HepG2 (cell line): Measurements from ENCODE around the gene HERC5. TPM values are rescaled to one million over a fixed set of nuclear protein-coding genes. Genes with fewer than 3 reads are reported as not detected.

Source experiments
- ATAC-seq: fragments of 200-7000 bp; cut with Tn5 transposase; 3 replicates; pipeline ENCODE4 v1.9.1; 2020; ENCODE audit warnings: mild to moderate bottlenecking, moderate library complexity
- BruUV-seq: library from RNA; stranded (reverse); fragments of 400-500 nt; replicated peaks from 2 replicates; lab custom pipeline; 2021; lab: Mats Ljungman, UMichigan
- CTCF ChIA-PET: fragments of 300-600 bp; formaldehyde crosslinking; extraction: SDS; loops from one replicate; lab custom pipeline; 2021; ENCODE audit warnings: low total read pairs, inconsistent platforms, low intra/inter-chr PET ratio; lab: Yijun Ruan, JAX
- POLR2A ChIA-PET: fragments of 350-600 bp; sonication (Branson Sonifier 250); formaldehyde crosslinking; loops from one replicate; lab custom pipeline; 2020; ENCODE audit warnings: antibody characterized with exemption, inconsistent platforms; lab: Yijun Ruan, JAX
- DNase-seq: peaks from one replicate; pipeline ENCODE4 v3.0.0-alpha.2; 2015; ENCODE audit warnings: low spot score
- FAIRE-seq: peaks from 3 replicates; lab custom pipeline; 2011; peaks lifted over from hg19 to GRCh38; lab: Jason Lieb, UNC
- H2AFZ ChIP-seq: one replicate; pipeline ENCODE4 v1.6.1; 2011; ENCODE audit warnings: low read length, inconsistent platforms
- H3K27ac ChIP-seq: fragments of 300-600 bp; 3 replicates; pipeline ENCODE4 v1.8.0; 2011; ENCODE audit warnings: mixed run types, mild to moderate bottlenecking, mixed read lengths, low read length, inconsistent platforms; ENCODE audit not compliant: insufficient read depth; ENCODE audit errors: extremely low read length
- H3K27me3 ChIP-seq, 2 experiments: fragments of 200-600 bp in 1 of 2; 2 replicates in 1 of 2; 3 replicates in 1 of 2; pipeline versions ENCODE4 v1.6.0 to v1.8.0; 2011; ENCODE audit warnings: low read length in 2 of 2, mild to moderate bottlenecking in 2 of 2, moderate library complexity in 2 of 2, inconsistent platforms in 1 of 2; ENCODE audit not compliant: insufficient read depth in 2 of 2, control insufficient read depth in 1 of 2
- H3K36me3 ChIP-seq, 2 experiments: fragments of 200-600 bp in 1 of 2; replicated peaks in 1 of 2; 2 replicates in 1 of 2; 3 replicates in 1 of 2; pipeline versions ENCODE4 v1.5.1 to v1.8.0; 2011; ENCODE audit warnings: low read length in 2 of 2, inconsistent platforms in 1 of 2; ENCODE audit not compliant: insufficient read depth in 2 of 2, control insufficient read depth in 1 of 2
- H3K4me1 ChIP-seq: 2 replicates; pipeline ENCODE4 v1.5.1; 2012; ENCODE audit warnings: low read length, inconsistent platforms; ENCODE audit not compliant: insufficient read depth
- H3K4me2 ChIP-seq: 2 replicates; pipeline ENCODE4 v1.6.0; 2011; ENCODE audit warnings: low read depth, low read length, inconsistent platforms
- H3K4me3 ChIP-seq, 3 experiments: fragments of 200-600 bp in 1 of 3; sonication (generic), shearing (Covaris generic) in 1 of 3; replicated peaks in 1 of 3; 2 replicates each; pipeline ENCODE4 v1.5.1; 2011 to 2016; ENCODE audit warnings: low read length in 3 of 3, inconsistent platforms in 2 of 3, low read depth in 2 of 3, mild to moderate bottlenecking in 2 of 3, control low read depth in 1 of 3, mixed read lengths in 1 of 3; ENCODE audit not compliant: insufficient read depth in 1 of 3
- H3K79me2 ChIP-seq: one replicate; pipeline ENCODE4 v1.6.1; 2011; ENCODE audit warnings: low read length, inconsistent platforms; ENCODE audit not compliant: insufficient read depth
- H3K9ac ChIP-seq: 2 replicates; pipeline ENCODE4 v1.6.0; 2011; ENCODE audit warnings: mild to moderate bottlenecking, low read depth, low read length, inconsistent platforms; ENCODE audit not compliant: insufficient read depth
- H3K9me3 ChIP-seq: 2 replicates; pipeline ENCODE4 v1.5.1; 2012; ENCODE audit warnings: mild to moderate bottlenecking, low read length
- H4K20me1 ChIP-seq: 2 replicates; pipeline ENCODE4 v1.6.0; 2011; ENCODE audit warnings: inconsistent platforms, mild to moderate bottlenecking, low read length, moderate library complexity; ENCODE audit not compliant: insufficient read depth
- ADNP ChIP-seq: sonication (generic); formaldehyde crosslinking; IDR thresholded peaks from 2 replicates; pipeline ENCODE4 v1.4.0; 2020; ENCODE audit warnings: missing genetic modification reagents
- EHMT2 ChIP-seq: fragments of 200-600 bp; sonication (generic); IDR thresholded peaks from 2 replicates; pipeline ENCODE4 v1.7.0; 2017; ENCODE audit warnings: antibody characterized with exemption, low read depth, low read length, borderline replicate concordance
- KDM3A ChIP-seq: IDR thresholded peaks from 2 replicates; pipeline ENCODE4 v1.6.1; 2018; ENCODE audit warnings: low read depth, missing compliant biosample characterization
- NFE2L1 ChIP-seq: sonication (generic); formaldehyde crosslinking; IDR thresholded peaks from 2 replicates; pipeline ENCODE4 v1.4.0; 2020; ENCODE audit warnings: missing genetic modification reagents, mild to moderate bottlenecking, borderline replicate concordance
- PAF1 ChIP-seq: IDR thresholded peaks from 2 replicates; pipeline ENCODE4 v1.6.1; 2016; ENCODE audit warnings: missing genetic modification reagents, missing compliant biosample characterization
- RBM39 ChIP-seq: fragments of 200-400 bp; formaldehyde crosslinking; IDR thresholded peaks from one replicate; pipeline ENCODE4 v1.6.1; 2018; ENCODE audit warnings: antibody characterized with exemption, mild to moderate bottlenecking, low read depth, low read length; ENCODE audit not compliant: poor library complexity, severe bottlenecking
- ZNF225 ChIP-seq: sonication (generic); formaldehyde crosslinking; IDR thresholded peaks from 2 replicates; pipeline ENCODE4 v1.4.0; 2020; ENCODE audit warnings: mild to moderate bottlenecking, missing genetic modification reagents
- ZNF501 ChIP-seq: sonication (generic); formaldehyde crosslinking; IDR thresholded peaks from 2 replicates; pipeline ENCODE4 v1.5.1; 2020; ENCODE audit warnings: mild to moderate bottlenecking, moderate library complexity, missing genetic modification reagents
- ZNF891 ChIP-seq: sonication (generic); formaldehyde crosslinking; IDR thresholded peaks from 2 replicates; pipeline ENCODE4 v1.5.0; 2020; ENCODE audit warnings: mild to moderate bottlenecking, missing genetic modification reagents
- WGBS: methylation state at CpG from one replicate; pipeline ENCODE4 v1.1.6; 2017; ENCODE audit warnings: low lambda C conversion rate; 5-methylcytosine and 5-hydroxymethylcytosine counted together
- in situ Hi-C: cut with HindIII; loops from 2 replicates; pipeline ENCODE4 v1.10.0; 2017; ENCODE audit warnings: low pct_unique_long_range_greater_than_20kb; ENCODE audit not compliant: extremely low pct_ligation_motif_present
- intact Hi-C: fragments of 100-400 bp; cut with micrococcal nuclease; formaldehyde crosslinking; loops from one replicate; pipeline ENCODE4 v1.10.0; 2022; ENCODE audit not compliant: unreplicated experiment
- polyA plus RNA-seq, 8 experiments: library from polyadenylated mRNA; depleted of rRNA in 3 of 8; stranded (reverse) in 7 of 8; unstranded in 1 of 8; fragments of >200 nt; fragmentation: Illumina TruSeq in 4 of 8; extraction: Trizol in 4 of 8; gene quantifications; 2 replicates each; pipeline versions ENCODE4 v1.2.1 to v1.2.3, GENCODE V29; 2011 to 2016; ENCODE audit warnings: low read depth in 4 of 8, missing spikeins in 1 of 8, mixed read lengths in 1 of 8; ENCODE audit not compliant: insufficient read depth in 1 of 8
- total RNA-seq, 5 experiments: library from RNA; depleted of rRNA; stranded (reverse); fragments of >200 nt; fragmentation: Illumina TruSeq; extraction: Trizol; gene quantifications; 2 replicates each; pipeline ENCODE4 v1.2.3, GENCODE V29; 2016; ENCODE audit warnings: low read depth in 1 of 5
- TF ChIP-seq, protein P1 (sequence below): sonication (generic); formaldehyde crosslinking; IDR thresholded peaks from 2 replicates; pipeline ENCODE4 v1.4.0; 2020; ENCODE audit warnings: low read depth, mild to moderate bottlenecking, missing genetic modification reagents

Gene HERC5
- total and polyA plus RNA-seq, 2 of the 13 experiments (the other 11 are each of a cell fraction or from before 2014, with no cell fraction given), result 0.13 to 0.33 TPM

DNA sequence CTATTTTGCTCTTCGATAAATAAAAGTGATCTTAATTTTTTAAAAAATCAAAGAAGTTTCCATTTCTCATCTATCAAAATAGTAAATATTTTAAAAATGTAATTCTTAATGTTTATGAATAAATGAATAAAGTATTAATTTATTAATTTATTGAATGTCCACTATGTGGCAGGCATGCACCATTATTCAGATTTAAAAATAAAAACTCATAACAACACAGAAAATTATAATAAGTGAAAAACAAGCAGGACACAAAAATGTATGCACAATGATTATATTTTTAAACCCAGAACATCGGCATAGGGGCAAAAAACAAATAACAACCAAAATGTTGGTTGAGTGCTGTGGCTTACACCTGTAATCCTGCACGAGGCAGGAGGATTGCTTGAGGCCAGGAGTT lies 71.9 kb downstream of the HERC5 start:
- Histone ChIP-seq H3K9ac (no peak overlapping the region), H3K4me2 (no peak overlapping the region), H3K9me3 (no peaks in the 10 kb centered on the region), H3K27ac (no peak overlapping the region), H3K36me3 (no peaks in the 10 kb centered on the region), H3K79me2 (no peaks in the 10 kb centered on the region), H3K4me1 (peaks cover 14% of the 10 kb centered on the region; the same call in 1 of the 2 replicates), H3K4me3 (no peak overlapping the region), H2AFZ (no peak overlapping the region), H4K20me1 (no peaks in the 10 kb centered on the region), H3K27me3 (no peaks in the 10 kb centered on the region)
- DNase-seq, result no peak
- TF ChIP-seq, protein P1, sequence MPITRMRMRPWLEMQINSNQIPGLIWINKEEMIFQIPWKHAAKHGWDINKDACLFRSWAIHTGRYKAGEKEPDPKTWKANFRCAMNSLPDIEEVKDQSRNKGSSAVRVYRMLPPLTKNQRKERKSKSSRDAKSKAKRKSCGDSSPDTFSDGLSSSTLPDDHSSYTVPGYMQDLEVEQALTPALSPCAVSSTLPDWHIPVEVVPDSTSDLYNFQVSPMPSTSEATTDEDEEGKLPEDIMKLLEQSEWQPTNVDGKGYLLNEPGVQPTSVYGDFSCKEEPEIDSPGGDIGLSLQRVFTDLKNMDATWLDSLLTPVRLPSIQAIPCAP, result no peak
- no peak for TF ChIP-seq PAF1 (CRISPR knock-in tag)
- no peak for TF ChIP-seq EHMT2
- no peak for TF ChIP-seq ZNF501 (CRISPR knock-in tag)
- no peak for TF ChIP-seq ZNF225 (CRISPR knock-in tag)
- no peak for TF ChIP-seq ZNF891
- no peak for TF ChIP-seq NFE2L1 (CRISPR knock-in tag)
- TF ChIP-seq ADNP (CRISPR knock-in tag), result no peak
- no peak for TF ChIP-seq KDM3A (CRISPR knock-in tag)
- no peak for TF ChIP-seq RBM39
- intact Hi-C loops, result no loop called here
- ATAC-seq, result no peak
- ChIA-PET POLR2A (no interaction called here), CTCF (no interaction called here)
- no peak for FAIRE-seq
- in situ Hi-C loops, result loop anchor here (5.0 to 25.0 kb wide), 2 partner anchors 128 to 283 kb away; no protein-coding TSS in a partner anchor
- WGBS, result 75% methylated on average over 3 of the region's 3 CpGs
- no TSS peak for BruUV-seq
